Retinal pigment epithelial cell (primary cell): ENCODE results near the gene CRELD1.

Experiments
- DNase-seq: peaks from one replicate; pipeline ENCODE4 v3.0.0-alpha.2; 2010; ENCODE audit warnings: low read depth
- H3K4me3 ChIP-seq: 2 replicates; pipeline ENCODE4 v1.5.1; 2011; ENCODE audit warnings: mild to moderate bottlenecking, low read length, control low read depth, moderate library complexity
- TF ChIP-seq, protein P1 (sequence below): conservative IDR thresholded peaks from 2 replicates; pipeline ENCODE4 v1.5.1; 2011; ENCODE audit warnings: low read depth, low read length, control low read depth, inconsistent platforms

The CRELD1 gene

GRCh38 chr3:9945358-9945757, 11.7 kb downstream of the CRELD1 start:
- DNase-seq, result no peak
- no peak overlapping the region for H3K4me3 ChIP-seq
- TF ChIP-seq, protein P1, sequence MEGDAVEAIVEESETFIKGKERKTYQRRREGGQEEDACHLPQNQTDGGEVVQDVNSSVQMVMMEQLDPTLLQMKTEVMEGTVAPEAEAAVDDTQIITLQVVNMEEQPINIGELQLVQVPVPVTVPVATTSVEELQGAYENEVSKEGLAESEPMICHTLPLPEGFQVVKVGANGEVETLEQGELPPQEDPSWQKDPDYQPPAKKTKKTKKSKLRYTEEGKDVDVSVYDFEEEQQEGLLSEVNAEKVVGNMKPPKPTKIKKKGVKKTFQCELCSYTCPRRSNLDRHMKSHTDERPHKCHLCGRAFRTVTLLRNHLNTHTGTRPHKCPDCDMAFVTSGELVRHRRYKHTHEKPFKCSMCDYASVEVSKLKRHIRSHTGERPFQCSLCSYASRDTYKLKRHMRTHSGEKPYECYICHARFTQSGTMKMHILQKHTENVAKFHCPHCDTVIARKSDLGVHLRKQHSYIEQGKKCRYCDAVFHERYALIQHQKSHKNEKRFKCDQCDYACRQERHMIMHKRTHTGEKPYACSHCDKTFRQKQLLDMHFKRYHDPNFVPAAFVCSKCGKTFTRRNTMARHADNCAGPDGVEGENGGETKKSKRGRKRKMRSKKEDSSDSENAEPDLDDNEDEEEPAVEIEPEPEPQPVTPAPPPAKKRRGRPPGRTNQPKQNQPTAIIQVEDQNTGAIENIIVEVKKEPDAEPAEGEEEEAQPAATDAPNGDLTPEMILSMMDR, result no peak

- TF ChIP-seq, protein P1, result peak; percentile 70
- peak overlapping the region; percentile 54 for H3K4me3 ChIP-seq
- no peak for DNase-seq
These were observed 12.7 kb downstream of the CRELD1 start for GRCh38 chr3:9946112-9947024.

DNA sequence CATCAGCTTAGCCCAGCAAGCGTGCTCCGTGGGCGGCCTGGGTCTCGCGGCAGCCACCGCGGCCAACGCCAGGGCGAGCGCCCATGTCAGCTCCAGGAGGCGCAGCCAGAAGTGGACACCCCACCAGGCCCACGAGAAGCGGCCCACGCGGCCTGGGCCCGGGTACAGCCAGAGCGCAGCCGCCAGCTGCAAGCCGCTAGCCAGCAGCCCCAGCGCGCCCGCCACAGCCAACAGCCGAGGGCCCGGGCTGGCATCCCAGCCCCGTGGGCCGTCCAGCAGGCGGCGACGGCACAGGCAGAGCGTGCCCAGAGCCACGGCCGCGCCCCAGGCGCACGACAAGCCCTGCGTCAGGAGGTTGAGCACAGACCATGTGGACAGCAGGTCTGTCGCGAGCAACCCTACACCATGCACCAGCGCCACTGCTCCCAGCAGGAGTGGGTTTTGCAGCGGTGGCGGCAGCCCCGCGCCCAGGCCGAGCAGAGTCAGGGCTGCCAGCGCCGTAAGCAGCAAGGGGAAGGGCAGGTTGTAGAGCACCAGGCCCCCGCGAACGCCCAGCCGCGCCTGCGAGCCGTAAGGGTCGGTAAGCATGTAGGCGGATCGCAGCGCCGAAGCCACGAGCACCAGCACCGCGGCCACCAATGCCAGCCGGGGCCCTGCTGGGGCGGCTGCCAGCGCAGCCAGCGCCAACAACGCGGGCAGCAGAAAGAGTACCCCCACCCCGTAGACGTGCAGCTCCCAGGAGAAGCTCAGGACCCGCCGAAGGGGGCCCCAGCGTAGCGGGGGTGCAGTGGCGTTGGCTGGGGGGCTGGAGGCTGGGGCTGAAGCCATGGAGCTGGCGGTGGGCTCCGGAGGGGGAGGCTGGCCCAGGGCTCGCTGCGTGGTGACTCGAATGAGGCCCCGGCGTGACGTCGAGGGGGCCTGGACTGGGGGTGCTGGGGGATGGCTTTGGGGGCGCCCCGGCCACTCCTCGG, 13.7 kb downstream of the CRELD1 start:
- no peak for DNase-seq
- H3K4me3 ChIP-seq, result peak overlapping the region; percentile 54

DNA sequence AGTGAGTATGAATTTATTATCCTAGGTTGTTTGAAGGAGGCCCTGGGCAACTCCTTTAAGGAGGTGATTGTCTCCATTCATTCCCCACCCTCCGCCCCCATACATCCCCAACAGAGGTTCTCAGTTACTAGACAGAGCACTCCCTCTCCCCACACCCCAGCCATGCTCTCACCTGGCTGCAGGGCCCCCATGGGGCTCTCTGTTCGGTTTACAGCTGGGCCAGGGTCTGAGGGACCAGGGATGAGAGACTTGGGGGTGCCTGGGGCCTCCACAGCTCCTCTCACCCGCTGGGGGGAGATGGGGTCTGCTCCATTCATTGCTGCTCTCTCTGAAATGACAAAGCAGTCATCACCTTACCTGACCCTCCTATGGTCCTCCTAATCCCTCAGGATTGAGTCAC, 15.0 kb downstream of the CRELD1 start:
- DNase-seq, result no peak
- no peak overlapping the region for H3K4me3 ChIP-seq
- TF ChIP-seq, protein P1, result no peak

More for the DNA sequence above, 13.7 kb downstream of the CRELD1 start:
- TF ChIP-seq, protein P1, result peak; percentile 54

- TF ChIP-seq, protein P1, result no peak
- no peak overlapping the region for H3K4me3 ChIP-seq
- no peak for DNase-seq
These were observed 15.5 kb downstream of the CRELD1 start for GRCh38 chr3:9949115-9949514.

DNA sequence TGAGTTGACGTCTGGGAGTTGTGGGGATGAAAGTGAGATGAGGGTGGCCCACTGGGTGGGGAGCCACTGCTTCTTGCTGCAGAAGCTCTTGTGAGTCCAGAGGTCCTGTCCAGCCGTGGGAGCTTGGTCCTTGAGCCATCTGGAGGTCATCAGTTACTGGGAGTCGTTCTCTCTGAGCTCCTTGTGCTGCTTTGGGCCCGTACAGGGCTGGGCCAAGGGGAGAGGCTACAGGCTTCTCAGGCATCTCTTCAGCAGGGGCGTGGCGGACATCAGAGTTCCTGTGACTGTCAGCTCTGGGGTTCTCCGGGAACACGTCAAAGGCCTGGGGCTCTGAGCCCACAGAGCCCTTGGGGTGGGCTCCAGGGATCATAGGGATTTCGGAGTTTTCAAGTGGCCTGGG, 16.0 kb downstream of the CRELD1 start:
- no peak overlapping the region for H3K4me3 ChIP-seq
- DNase-seq, result no peak
- TF ChIP-seq, protein P1, result no peak
